ENCODE results near the gene LONRF2. TPM values are rescaled to one million over a fixed set of nuclear protein-coding genes. Genes with fewer than 3 reads are reported as not detected.

Gene LONRF2
- total and polyA plus RNA-seq, 7 experiments from 2014 or later: 0.05 to 0.24 TPM; not detected in 5

- H3K27ac Mint-ChIP-seq: no peak overlapping the region
- H3K9me3 ChIP-seq (ENCODE audit: control insufficient read depth in 2 of 3, low read length in 3 of 3): no peaks in the 10 kb centered on the region
- ATAC-seq: no peak
- H3K4me1 ChIP-seq (ENCODE audit: control insufficient read depth in 2 of 2, insufficient read depth in 2 of 2, low read length in 2 of 2): no peaks in the 10 kb centered on the region
- H3K27ac ChIP-seq (ENCODE audit: low read depth, low read length): no peak overlapping the region
- ChIA-PET POLR2A (no interaction called here), CTCF (no interaction called here)
- H3K4me3 ChIP-seq (ENCODE audit: low read length): no peak overlapping the region
- no peaks in the 10 kb centered on the region for H3K36me3 ChIP-seq (ENCODE audit: control insufficient read depth in 2 of 3, insufficient read depth in 3 of 3, low read length in 3 of 3)
- H3K9me3 Mint-ChIP-seq: no peaks in the 10 kb centered on the region
- no peak overlapping the region for H3K4me3 Mint-ChIP-seq
- H3K36me3 Mint-ChIP-seq: no peaks in the 10 kb centered on the region
- H3K27me3 ChIP-seq (ENCODE audit: control insufficient read depth in 2 of 2, insufficient read depth in 2 of 2, low read length in 2 of 2): no peaks in the 10 kb centered on the region
- intact Hi-C loops (cut with micrococcal nuclease): loop anchor here in 1 of 2 donors (10.0 kb wide), 1 partner anchor 329 kb away; no protein-coding TSS in a partner anchor
- no peak for DNase-seq
- peaks cover 0 to under 1% (median 0%) of the 10 kb centered on the region in 7 donors for H3K4me1 Mint-ChIP-seq
- no peaks in the 10 kb centered on the region for H3K27me3 Mint-ChIP-seq
These were observed 56.2 kb downstream of the LONRF2 start for GRCh38 chr2:100266126-100266525.

GRCh38 chr2:100265226-100265625 lies 57.1 kb downstream of the LONRF2 start:
- Mint-ChIP-seq H3K27ac (no peak overlapping the region), H3K4me3 (no peak overlapping the region), H3K4me1 (peaks cover 0 to 4% (median 0%) of the 10 kb centered on the region in 7 donors), H3K36me3 (no peaks in the 10 kb centered on the region), H3K9me3 (no peaks in the 10 kb centered on the region), H3K27me3 (no peaks in the 10 kb centered on the region)
- DNase-seq: no peak
- ChIA-PET CTCF (no interaction called here), POLR2A (no interaction called here)
- Histone ChIP-seq H3K4me3 (ENCODE audit: low read length) (no peak overlapping the region), H3K27ac (ENCODE audit: low read depth, low read length) (no peak overlapping the region), H3K36me3 (ENCODE audit: control insufficient read depth in 2 of 3, insufficient read depth in 3 of 3, low read length in 3 of 3) (no peaks in the 10 kb centered on the region), H3K27me3 (ENCODE audit: control insufficient read depth in 2 of 2, insufficient read depth in 2 of 2, low read length in 2 of 2) (no peaks in the 10 kb centered on the region), H3K4me1 (ENCODE audit: control insufficient read depth in 2 of 2, insufficient read depth in 2 of 2, low read length in 2 of 2) (no peaks in the 10 kb centered on the region), H3K9me3 (ENCODE audit: control insufficient read depth in 2 of 3, low read length in 3 of 3) (no peaks in the 10 kb centered on the region)
- ATAC-seq: no peak
- intact Hi-C loops (cut with micrococcal nuclease): loop anchor here in 1 of 2 donors (10.0 kb wide), 1 partner anchor 330 kb away; no protein-coding TSS in a partner anchor

DNA sequence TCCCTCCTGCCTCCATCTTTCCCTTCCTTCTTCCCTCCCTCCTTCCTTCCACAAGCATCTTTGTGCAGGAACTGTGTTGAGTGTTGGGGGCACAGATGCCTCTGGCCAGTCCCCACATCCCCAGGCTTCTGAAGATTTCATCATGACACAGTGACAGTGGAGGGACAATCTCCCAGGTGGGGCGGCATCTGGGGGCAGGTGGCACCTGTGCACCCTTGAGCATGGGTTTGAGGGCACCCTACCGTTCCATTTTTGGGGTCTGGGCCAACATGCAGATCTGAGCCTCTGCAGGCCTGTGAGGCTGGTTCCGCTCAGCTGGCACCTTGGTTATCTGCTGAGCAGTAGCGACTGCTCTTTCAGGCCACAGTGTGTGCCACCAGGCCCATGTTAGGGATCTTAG lies 57.6 kb downstream of the LONRF2 start:
- no peaks in the 10 kb centered on the region for H3K36me3 ChIP-seq (ENCODE audit: control insufficient read depth in 2 of 3, insufficient read depth in 3 of 3, low read length in 3 of 3)
- H3K9me3 ChIP-seq (ENCODE audit: control insufficient read depth in 2 of 3, low read length in 3 of 3): no peaks in the 10 kb centered on the region
- intact Hi-C loops (cut with micrococcal nuclease): loop anchor here (5.0 to 10.0 kb wide), 2 partner anchors 330 to 707 kb away; no protein-coding TSS in a partner anchor
- H3K27ac Mint-ChIP-seq: no peak overlapping the region
- ATAC-seq (no peak), DNase-seq (no peak)
- CTCF ChIA-PET: interaction anchor here (0.7 kb wide), 1 partner anchor 17 kb away, joined by 3 read pairs; no protein-coding TSS in a partner anchor
- H3K9me3 Mint-ChIP-seq: no peaks in the 10 kb centered on the region
- H3K4me3 ChIP-seq (ENCODE audit: low read length): no peak overlapping the region
- no peak overlapping the region for H3K4me3 Mint-ChIP-seq
- H3K27ac ChIP-seq (ENCODE audit: low read depth, low read length): no peak overlapping the region
- POLR2A ChIA-PET: no interaction called here
- H3K27me3 Mint-ChIP-seq: no peaks in the 10 kb centered on the region
- H3K4me1 ChIP-seq (ENCODE audit: control insufficient read depth in 2 of 2, insufficient read depth in 2 of 2, low read length in 2 of 2): no peaks in the 10 kb centered on the region
- H3K4me1 Mint-ChIP-seq: peaks cover 0 to 4% (median 0%) of the 10 kb centered on the region in 7 donors
- no peaks in the 10 kb centered on the region for H3K36me3 Mint-ChIP-seq
- H3K27me3 ChIP-seq (ENCODE audit: control insufficient read depth in 2 of 2, insufficient read depth in 2 of 2, low read length in 2 of 2): no peaks in the 10 kb centered on the region

GRCh38 chr2:100264121-100264520 lies 58.2 kb downstream of the LONRF2 start:
- Histone ChIP-seq H3K4me3 (ENCODE audit: low read length) (no peak overlapping the region), H3K4me1 (ENCODE audit: control insufficient read depth in 2 of 2, insufficient read depth in 2 of 2, low read length in 2 of 2) (no peaks in the 10 kb centered on the region), H3K27me3 (ENCODE audit: control insufficient read depth in 2 of 2, insufficient read depth in 2 of 2, low read length in 2 of 2) (no peaks in the 10 kb centered on the region), H3K9me3 (ENCODE audit: control insufficient read depth in 2 of 3, low read length in 3 of 3) (no peaks in the 10 kb centered on the region), H3K36me3 (ENCODE audit: control insufficient read depth in 2 of 3, insufficient read depth in 3 of 3, low read length in 3 of 3) (no peaks in the 10 kb centered on the region), H3K27ac (ENCODE audit: low read depth, low read length) (no peak overlapping the region)
- intact Hi-C loops (cut with micrococcal nuclease): loop anchor here (5.0 to 10.0 kb wide), 2 partner anchors 331 to 707 kb away; no protein-coding TSS in a partner anchor
- DNase-seq: no peak
- no peaks in the 10 kb centered on the region for H3K27me3 Mint-ChIP-seq
- H3K27ac Mint-ChIP-seq: no peak overlapping the region
- ChIA-PET CTCF (interaction anchor here (0.7 kb wide), 1 partner anchor 17 kb away, joined by 3 read pairs; no protein-coding TSS in a partner anchor), POLR2A (no interaction called here)
- ATAC-seq: no peak
- H3K4me1 Mint-ChIP-seq: peaks cover 0 to 4% (median 0%) of the 10 kb centered on the region in 7 donors
- no peaks in the 10 kb centered on the region for H3K9me3 Mint-ChIP-seq
- H3K4me3 Mint-ChIP-seq: no peak overlapping the region
- H3K36me3 Mint-ChIP-seq: no peaks in the 10 kb centered on the region

DNA sequence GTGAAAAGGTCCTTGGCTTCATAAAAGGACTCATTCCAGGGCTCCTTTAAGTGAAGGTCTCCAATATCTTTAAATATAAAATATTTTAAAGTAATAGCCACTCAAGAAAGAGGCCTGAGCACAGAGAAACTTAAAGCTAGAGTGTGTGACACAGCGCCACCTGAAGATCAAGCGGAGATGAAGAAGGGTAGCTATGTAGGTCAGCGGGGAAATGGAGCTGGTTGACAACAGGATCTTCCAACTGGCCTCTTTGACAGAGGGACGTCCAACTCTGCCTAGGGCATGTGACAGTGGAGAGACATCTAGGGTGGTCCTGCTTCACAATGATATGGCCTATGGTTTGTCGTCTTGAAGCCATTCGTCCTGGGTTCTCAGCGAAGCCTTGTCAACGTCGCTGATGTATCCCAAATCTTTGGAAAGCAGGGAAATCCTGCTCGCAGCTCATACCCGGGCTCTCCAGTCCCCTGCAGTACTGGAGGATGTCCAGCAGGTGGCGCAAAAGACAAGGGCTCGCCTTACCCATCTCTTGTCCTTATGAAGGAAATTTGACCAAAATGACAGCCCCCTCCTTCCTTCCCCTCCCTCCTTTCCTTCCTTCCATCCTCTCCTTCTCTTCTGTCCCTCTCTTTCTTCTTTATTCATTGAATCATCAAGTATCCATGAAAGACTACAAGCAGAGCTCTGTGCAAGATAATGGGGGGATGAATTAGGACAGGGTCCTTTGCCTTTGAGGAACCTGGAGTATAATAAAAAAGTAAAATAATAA lies 59.6 kb downstream of the LONRF2 start:
- H3K27ac Mint-ChIP-seq: no peak overlapping the region
- Histone ChIP-seq H3K4me1 (ENCODE audit: control insufficient read depth in 2 of 2, insufficient read depth in 2 of 2, low read length in 2 of 2) (no peaks in the 10 kb centered on the region), H3K27ac (ENCODE audit: low read depth, low read length) (no peak overlapping the region), H3K36me3 (ENCODE audit: control insufficient read depth in 2 of 3, insufficient read depth in 3 of 3, low read length in 3 of 3) (no peaks in the 10 kb centered on the region), H3K9me3 (ENCODE audit: control insufficient read depth in 2 of 3, low read length in 3 of 3) (no peaks in the 10 kb centered on the region), H3K27me3 (ENCODE audit: control insufficient read depth in 2 of 2, insufficient read depth in 2 of 2, low read length in 2 of 2) (no peaks in the 10 kb centered on the region), H3K4me3 (ENCODE audit: low read length) (no peak overlapping the region)
- no peaks in the 10 kb centered on the region for H3K27me3 Mint-ChIP-seq
- ChIA-PET CTCF (interaction anchor here (0.6 to 1.9 kb wide), 10 partner anchors 11 to 704 kb away, joined by 3 to 10 read pairs (median 4); no protein-coding TSS in a partner anchor), POLR2A (no interaction called here)
- no peaks in the 10 kb centered on the region for H3K36me3 Mint-ChIP-seq
- DNase-seq (peak; percentile 14 to 65 (median 42)), ATAC-seq (peak; percentile 75)
- no peak overlapping the region for H3K4me3 Mint-ChIP-seq
- H3K4me1 Mint-ChIP-seq: peaks cover 0 to 4% (median 0%) of the 10 kb centered on the region in 7 donors
- intact Hi-C loops (cut with micrococcal nuclease): loop anchor here (1.0 to 10.0 kb wide), 4 partner anchors 119 to 705 kb away; no protein-coding TSS in a partner anchor
- no peaks in the 10 kb centered on the region for H3K9me3 Mint-ChIP-seq

DNA sequence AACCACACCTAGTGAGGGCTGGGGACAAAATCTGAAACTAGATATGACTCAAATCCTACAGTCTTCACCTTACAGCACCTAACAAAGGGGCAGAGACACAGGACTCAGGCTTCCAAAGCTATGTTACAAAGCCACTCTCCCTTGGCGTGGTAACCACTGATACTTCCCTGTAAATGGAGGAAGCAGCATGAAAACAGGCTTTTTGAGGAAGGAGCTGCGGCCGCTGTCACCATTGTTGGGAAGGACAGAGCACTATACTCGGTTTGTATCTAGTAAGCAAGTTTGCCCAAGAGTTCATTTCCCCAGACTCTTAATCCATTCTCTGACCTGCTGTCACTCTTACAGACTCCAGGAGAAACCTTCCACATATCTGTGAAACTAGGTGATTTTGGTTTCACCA lies 60.3 kb downstream of the LONRF2 start:
- Mint-ChIP-seq H3K9me3 (no peaks in the 10 kb centered on the region), H3K27ac (no peak overlapping the region), H3K4me1 (peaks cover 0 to 4% (median 0%) of the 10 kb centered on the region in 7 donors), H3K36me3 (no peaks in the 10 kb centered on the region), H3K27me3 (no peaks in the 10 kb centered on the region), H3K4me3 (no peak overlapping the region)
- POLR2A ChIA-PET: no interaction called here
- Histone ChIP-seq H3K27ac (ENCODE audit: low read depth, low read length) (no peak overlapping the region), H3K4me1 (ENCODE audit: control insufficient read depth in 2 of 2, insufficient read depth in 2 of 2, low read length in 2 of 2) (no peaks in the 10 kb centered on the region), H3K27me3 (ENCODE audit: control insufficient read depth in 2 of 2, insufficient read depth in 2 of 2, low read length in 2 of 2) (no peaks in the 10 kb centered on the region), H3K36me3 (ENCODE audit: control insufficient read depth in 2 of 3, insufficient read depth in 3 of 3, low read length in 3 of 3) (no peaks in the 10 kb centered on the region), H3K9me3 (ENCODE audit: control insufficient read depth in 2 of 3, low read length in 3 of 3) (no peaks in the 10 kb centered on the region), H3K4me3 (ENCODE audit: low read length) (no peak overlapping the region)
- DNase-seq (no peak), ATAC-seq (no peak)
- CTCF ChIA-PET: interaction anchor here (0.6 to 1.9 kb wide), 8 partner anchors 12 to 704 kb away, joined by 3 to 10 read pairs (median 4); no protein-coding TSS in a partner anchor
- intact Hi-C loops (cut with micrococcal nuclease): loop anchor here (5.0 to 10.0 kb wide), 2 partner anchors 333 to 705 kb away; no protein-coding TSS in a partner anchor

All from naive thymus-derived CD4-positive, alpha-beta T cell (primary cell).